ENCODE data around the gene IFT43.
A peak's percentile ranks its signal among the peaks of the same experiment; 100 is the strongest.

IFT43 gene

GRCh38 chr14:76080471-76080870 lies 94.9 kb downstream of the IFT43 start:
- no peak for DNase-seq (ENCODE audit: low read depth)

GRCh38 chr14:76081642-76082041 lies 96.1 kb downstream of the IFT43 start:
- no peak for DNase-seq (ENCODE audit: low read depth)

GRCh38 chr14:76083796-76084765 lies 98.5 kb downstream of the IFT43 start:
- no peak for DNase-seq (ENCODE audit: low read depth)

- no peak for DNase-seq (ENCODE audit: low read depth)
Observed at GRCh38 chr14:76085358-76085757, 99.8 kb downstream of the IFT43 start.

- no peak for DNase-seq (ENCODE audit: low read depth)
Observed at GRCh38 chr14:76086636-76087035, 101.1 kb downstream of the IFT43 start.

GRCh38 chr14:76088326-76088725 lies 102.8 kb downstream of the IFT43 start:
- DNase-seq (ENCODE audit: low read depth): no peak

GRCh38 chr14:76088771-76089571 lies 103.4 kb downstream of the IFT43 start:
- DNase-seq (ENCODE audit: low read depth): no peak

- no peak for DNase-seq (ENCODE audit: low read depth)
Observed at GRCh38 chr14:76089575-76089974, 104.0 kb downstream of the IFT43 start.

GRCh38 chr14:76090616-76091391 lies 105.2 kb downstream of the IFT43 start:
- DNase-seq (ENCODE audit: low read depth): peak; percentile 36

GRCh38 chr14:76093077-76093476 lies 107.5 kb downstream of the IFT43 start:
- no peak for DNase-seq (ENCODE audit: low read depth)

- DNase-seq (ENCODE audit: low read depth): no peak
Observed at GRCh38 chr14:76096257-76096656, 110.7 kb downstream of the IFT43 start.

- DNase-seq (ENCODE audit: low read depth): no peak
Observed at GRCh38 chr14:76097547-76097946, 112.0 kb downstream of the IFT43 start.

GRCh38 chr14:76098047-76098446 lies 112.5 kb downstream of the IFT43 start:
- DNase-seq (ENCODE audit: low read depth): no peak

- no peak for DNase-seq (ENCODE audit: low read depth)
Observed at GRCh38 chr14:76098916-76099675, 113.5 kb downstream of the IFT43 start.

GRCh38 chr14:76100236-76100635 lies 114.7 kb downstream of the IFT43 start:
- no peak for DNase-seq (ENCODE audit: low read depth)

GRCh38 chr14:76101391-76102379 lies 116.1 kb downstream of the IFT43 start:
- DNase-seq (ENCODE audit: low read depth): no peak

GRCh38 chr14:76104802-76105355 lies 119.3 kb downstream of the IFT43 start:
- DNase-seq (ENCODE audit: low read depth): no peak

GRCh38 chr14:76106188-76106587 lies 120.6 kb downstream of the IFT43 start:
- no peak for DNase-seq (ENCODE audit: low read depth)

- DNase-seq (ENCODE audit: low read depth): peak; percentile 85
Observed at GRCh38 chr14:76109087-76109880, 123.7 kb downstream of the IFT43 start.

Measured in fibroblast of gingiva (primary cell).